GM18508 (cell line): ENCODE results near the gene ORMDL1.
A peak's percentile ranks its signal among the peaks of the same experiment; 100 is the strongest.

ENCODE experiments used
- ATAC-seq: cut with Tn5 transposase; IDR thresholded peaks from one replicate; pipeline ENCODE4 v1.9.1; 2021; ENCODE audit warnings: moderate number of reproducible peaks; ENCODE audit not compliant: insufficient read depth, unreplicated experiment

ORMDL1 gene

GRCh38 chr2:189783927-189784867 is at the start of gene ORMDL1, which contains the start of gene PMS1:
TSS of gene ORMDL1 (minus strand) at chr2:189784339. CDS start at chr2:189782595, 1,744 bp downstream.
TSS of gene PMS1 (plus strand) at chr2:189784450. CDS start at chr2:189791810, 7,360 bp downstream.
- ATAC-seq: peak; percentile 86

- ATAC-seq: no peak
Observed at GRCh38 chr2:189830510-189830909, 46.4 kb upstream of the ORMDL1 start.

- no peak for ATAC-seq
Observed at GRCh38 chr2:189829102-189829833, 45.1 kb upstream of the ORMDL1 start.

- ATAC-seq: no peak
Observed at GRCh38 chr2:189826039-189826438, 41.9 kb upstream of the ORMDL1 start.

- no peak for ATAC-seq
Observed at GRCh38 chr2:189824694-189825396, 40.7 kb upstream of the ORMDL1 start.

GRCh38 chr2:189821953-189822748 is 38.0 kb upstream of the ORMDL1 start:
- no peak for ATAC-seq

GRCh38 chr2:189819297-189819704 is 35.2 kb upstream of the ORMDL1 start:
- ATAC-seq: no peak

GRCh38 chr2:189818249-189819038 is 34.3 kb upstream of the ORMDL1 start:
- no peak for ATAC-seq

- no peak for ATAC-seq
Observed at GRCh38 chr2:189803431-189803830, 19.3 kb upstream of the ORMDL1 start.

GRCh38 chr2:189802396-189802912 is 18.3 kb upstream of the ORMDL1 start:
- ATAC-seq: no peak

- ATAC-seq: no peak
Observed at GRCh38 chr2:189799531-189799930, 15.4 kb upstream of the ORMDL1 start.

- no peak for ATAC-seq
Observed at GRCh38 chr2:189799030-189799331, 14.8 kb upstream of the ORMDL1 start.

- ATAC-seq: peak; percentile 76
Observed at GRCh38 chr2:189798312-189799029, 14.3 kb upstream of the ORMDL1 start.

GRCh38 chr2:189797902-189798301 is 13.8 kb upstream of the ORMDL1 start:
- ATAC-seq: no peak

GRCh38 chr2:189794310-189794709 is 10.2 kb upstream of the ORMDL1 start:
- no peak for ATAC-seq

- no peak for ATAC-seq
Observed at GRCh38 chr2:189791338-189792042, 7.4 kb upstream of the ORMDL1 start.

GRCh38 chr2:189783451-189783926 is 650 bp downstream of the ORMDL1 start:
- peak; percentile 8 for ATAC-seq
